GM19455 (cell line): ENCODE measurements around the gene VEPH1.

Source experiments
- ATAC-seq: cut with Tn5 transposase; IDR thresholded peaks from one replicate; pipeline ENCODE4 v1.9.1; 2021; ENCODE audit not compliant: unreplicated experiment

VEPH1 gene

GRCh38 chr3:157226173-157226847, 276.9 kb downstream of the VEPH1 start:
- ATAC-seq: peak; percentile 79

- ATAC-seq: no peak
These were observed 278.2 kb downstream of the VEPH1 start for GRCh38 chr3:157225001-157225400.

DNA sequence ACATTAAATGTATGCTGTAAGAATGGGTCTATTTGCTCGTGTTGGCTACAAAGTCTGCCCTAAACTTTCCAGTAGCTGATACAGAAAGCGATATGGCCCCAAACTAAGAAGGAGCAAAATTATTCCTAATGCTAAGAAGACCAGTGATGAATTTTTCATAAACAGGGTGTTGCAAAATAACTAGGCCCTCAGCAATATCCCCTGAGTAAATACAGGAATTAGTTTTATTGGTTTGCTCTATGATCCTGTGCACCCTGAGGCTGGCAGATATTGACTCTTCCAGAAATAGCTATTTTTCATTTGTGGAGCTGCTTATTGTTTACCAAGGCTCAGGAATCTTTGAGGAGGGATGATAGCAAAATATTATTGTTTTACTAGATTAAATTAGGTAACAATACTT, 282.3 kb downstream of the VEPH1 start:
- ATAC-seq: no peak

GRCh38 chr3:157220211-157220610, 283.0 kb downstream of the VEPH1 start:
- ATAC-seq: no peak

GRCh38 chr3:157219215-157219614, 284.0 kb downstream of the VEPH1 start:
- ATAC-seq: no peak
